DOHH2 (cell line): Measurements from ENCODE around the gene ANGEL1.

Experiments used
- H3F3A ChIP-seq: fragments of 200-600 bp; sonication (generic), shearing (Covaris generic); 2 replicates; pipeline ENCODE4 v1.6.0; 2016; ENCODE audit warnings: antibody characterized with exemption, mild to moderate bottlenecking; ENCODE audit not compliant: control insufficient read depth, insufficient read depth
- H3K27ac ChIP-seq: fragments of 200-600 bp; sonication (generic); 2 replicates; pipeline ENCODE4 v1.5.1; 2014; ENCODE audit warnings: low read depth, mild to moderate bottlenecking, low read length, moderate library complexity
- H3K27me3 ChIP-seq: fragments of 200-600 bp; sonication (generic); 2 replicates; pipeline ENCODE4 v1.6.1; 2014; ENCODE audit warnings: mild to moderate bottlenecking, low read length, mixed read lengths; ENCODE audit not compliant: control insufficient read depth
- H3K36me3 ChIP-seq: fragments of 200-600 bp; sonication (generic); 2 replicates; pipeline ENCODE4 v1.6.1; 2014; ENCODE audit warnings: mild to moderate bottlenecking, low read length, moderate library complexity, mixed read lengths; ENCODE audit not compliant: control insufficient read depth
- H3K4me1 ChIP-seq: fragments of 200-600 bp; sonication (generic); 2 replicates; pipeline ENCODE4 v1.6.1; 2014; ENCODE audit warnings: mild to moderate bottlenecking, low read length, mixed read lengths; ENCODE audit not compliant: control insufficient read depth
- H3K4me2 ChIP-seq: fragments of 200-600 bp; sonication (generic); 2 replicates; pipeline ENCODE4 v1.6.0; 2014; ENCODE audit warnings: mild to moderate bottlenecking, low read length, moderate library complexity
- H3K4me3 ChIP-seq: fragments of 200-600 bp; sonication (generic); 2 replicates; pipeline ENCODE4 v1.5.1; 2014; ENCODE audit warnings: mild to moderate bottlenecking, low read length, mixed read lengths
- H3K79me2 ChIP-seq: fragments of 200-600 bp; sonication (generic); 2 replicates; pipeline ENCODE4 v1.6.1; 2014; ENCODE audit warnings: mild to moderate bottlenecking, low read length, mixed read lengths; ENCODE audit not compliant: control insufficient read depth
- H3K9me2 ChIP-seq: fragments of 200-600 bp; sonication (generic); replicated peaks from 2 replicates; pipeline ENCODE4 v1.6.1; 2014; ENCODE audit warnings: mild to moderate bottlenecking, low read length, mixed read lengths; ENCODE audit not compliant: control insufficient read depth
- H3K9me3 ChIP-seq: fragments of 200-600 bp; sonication (generic); 2 replicates; pipeline ENCODE4 v1.6.1; 2014; ENCODE audit warnings: antibody characterized with exemption, low read length, mixed read lengths; ENCODE audit not compliant: control insufficient read depth, insufficient read depth
- H4K20me1 ChIP-seq: fragments of 200-600 bp; sonication (generic); 2 replicates; pipeline ENCODE4 v1.6.0; 2014; ENCODE audit warnings: low read depth, mild to moderate bottlenecking, antibody characterized with exemption, low read length, moderate library complexity; ENCODE audit not compliant: control insufficient read depth, insufficient read depth
- CTCF ChIP-seq: fragments of 200-600 bp; sonication (generic); IDR thresholded peaks from one replicate; pipeline ENCODE4 v1.5.1; 2014; ENCODE audit warnings: antibody characterized with exemption, mild to moderate bottlenecking, low read depth, low read length; ENCODE audit not compliant: poor library complexity, severe bottlenecking
- EZH2phosphoT487 ChIP-seq: fragments of 200-600 bp; sonication (generic); IDR thresholded peaks from 2 replicates; pipeline ENCODE4 v1.6.1; 2017; ENCODE audit warnings: borderline replicate concordance, mild to moderate bottlenecking, antibody characterized with exemption, low read length, moderate library complexity, mixed read lengths

The ANGEL1 gene

GRCh38 chr14:76784881-76785280 lies 27.8 kb downstream of the ANGEL1 start:
- no peak overlapping the region for H3K4me2 ChIP-seq
- H3K9me3 ChIP-seq: no peaks in the 10 kb centered on the region
- H3K36me3 ChIP-seq: peaks cover 42% of the 10 kb centered on the region
- no peaks in the 10 kb centered on the region for H3K79me2 ChIP-seq
- TF ChIP-seq CTCF (peak; percentile 69), EZH2phosphoT487 (no peak)
- H3K4me3 ChIP-seq: no peak overlapping the region
- H3K4me1 ChIP-seq: no peaks in the 10 kb centered on the region
- H3K27me3 ChIP-seq: no peaks in the 10 kb centered on the region
- H3K9me2 ChIP-seq: no peaks in the 10 kb centered on the region
- no peaks in the 10 kb centered on the region for H3F3A ChIP-seq
- no peak overlapping the region for H3K27ac ChIP-seq
- no peaks in the 10 kb centered on the region for H4K20me1 ChIP-seq

- no peaks in the 10 kb centered on the region for H3K27me3 ChIP-seq
- H3K9me3 ChIP-seq: no peaks in the 10 kb centered on the region
- TF ChIP-seq CTCF (no peak), EZH2phosphoT487 (no peak)
- H3K79me2 ChIP-seq: no peaks in the 10 kb centered on the region
- no peak overlapping the region for H3K27ac ChIP-seq
- H3K4me2 ChIP-seq: no peak overlapping the region
- H3K4me1 ChIP-seq: no peaks in the 10 kb centered on the region
- no peak overlapping the region for H3K4me3 ChIP-seq
- no peaks in the 10 kb centered on the region for H3F3A ChIP-seq
- no peaks in the 10 kb centered on the region for H4K20me1 ChIP-seq
- H3K36me3 ChIP-seq: peaks cover 41% of the 10 kb centered on the region
- H3K9me2 ChIP-seq: no peaks in the 10 kb centered on the region
Observed at GRCh38 chr14:76784266-76784874, 28.3 kb downstream of the ANGEL1 start.

- Histone ChIP-seq H3F3A (no peaks in the 10 kb centered on the region), H3K9me2 (no peaks in the 10 kb centered on the region), H3K27ac (no peak overlapping the region), H3K4me1 (no peaks in the 10 kb centered on the region), H3K4me2 (no peak overlapping the region), H4K20me1 (no peaks in the 10 kb centered on the region), H3K9me3 (no peaks in the 10 kb centered on the region), H3K79me2 (no peaks in the 10 kb centered on the region), H3K27me3 (no peaks in the 10 kb centered on the region), H3K36me3 (peaks cover 31% of the 10 kb centered on the region), H3K4me3 (no peak overlapping the region)
- TF ChIP-seq CTCF (no peak), EZH2phosphoT487 (no peak)
Observed at GRCh38 chr14:76782885-76783566, 29.7 kb downstream of the ANGEL1 start.
